Islet precursor cell (in vitro differentiated cells): ENCODE data around the gene TDRD6.
"Not testable (repeated sequence)": the region's sequence is repeated elsewhere in the genome, so short reads cannot be mapped to it uniquely, and the experiment has no call there.

Source experiments
- DNase-seq: peaks from one replicate; pipeline ENCODE4 v3.0.0-alpha.2; 2018

Gene TDRD6

DNA sequence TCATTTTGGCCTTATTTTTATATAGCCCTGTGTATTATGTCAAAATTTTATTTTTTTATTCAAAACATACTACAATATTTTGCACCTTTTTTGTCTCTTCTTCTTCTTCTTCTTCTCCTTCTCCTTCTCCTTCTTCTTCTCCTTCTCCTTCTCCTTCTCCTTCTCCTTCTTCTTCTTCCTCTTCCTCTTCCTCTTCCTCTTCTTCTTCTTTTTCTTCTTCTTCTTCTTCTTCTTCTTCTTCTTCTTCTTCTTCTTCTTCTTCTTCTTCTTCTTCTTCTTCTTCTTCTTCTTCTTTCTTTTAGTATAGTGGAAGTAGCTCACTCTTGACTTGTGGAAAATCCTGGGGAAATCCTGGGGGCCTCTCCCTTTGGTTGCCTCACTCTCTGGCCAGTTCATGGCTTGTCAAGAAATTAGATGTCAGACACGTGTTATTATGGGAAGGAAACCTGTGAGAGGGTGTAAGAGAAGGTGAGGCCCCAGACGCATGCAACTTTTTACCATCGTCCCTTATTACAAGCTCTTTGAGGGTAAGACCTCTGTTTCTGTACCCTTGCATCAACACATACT is 56.6 kb downstream of the TDRD6 start:
- not testable (repeated sequence) for DNase-seq

GRCh38 chr6:46745973-46746372 is 58.3 kb downstream of the TDRD6 start:
- DNase-seq = no peak

DNA sequence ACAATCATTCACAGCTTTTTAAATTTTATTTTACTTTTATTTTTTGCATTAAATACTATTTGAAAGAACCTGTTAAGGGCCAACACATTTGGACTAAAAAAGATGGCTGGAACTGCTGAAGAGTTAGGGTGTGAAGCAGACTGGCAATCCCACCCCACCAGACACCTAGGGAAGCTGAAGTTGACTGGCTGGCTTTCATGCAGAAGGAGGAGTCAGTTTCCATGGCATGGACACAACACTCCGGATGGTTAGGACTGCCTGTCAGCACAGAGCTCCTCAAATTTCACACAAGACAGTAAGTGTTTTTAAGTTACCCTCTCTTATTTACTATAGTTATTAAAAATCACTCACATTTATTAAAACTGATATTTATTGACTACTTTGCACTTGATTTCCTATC is 59.0 kb downstream of the TDRD6 start, which contains the start of gene ANKRD66:
Gene ANKRD66 (plus strand): TSS at position 238 of the 400 bp plus-strand sequence. CDS start 5,016 bp downstream, outside the sequence.
- no peak for DNase-seq

DNA sequence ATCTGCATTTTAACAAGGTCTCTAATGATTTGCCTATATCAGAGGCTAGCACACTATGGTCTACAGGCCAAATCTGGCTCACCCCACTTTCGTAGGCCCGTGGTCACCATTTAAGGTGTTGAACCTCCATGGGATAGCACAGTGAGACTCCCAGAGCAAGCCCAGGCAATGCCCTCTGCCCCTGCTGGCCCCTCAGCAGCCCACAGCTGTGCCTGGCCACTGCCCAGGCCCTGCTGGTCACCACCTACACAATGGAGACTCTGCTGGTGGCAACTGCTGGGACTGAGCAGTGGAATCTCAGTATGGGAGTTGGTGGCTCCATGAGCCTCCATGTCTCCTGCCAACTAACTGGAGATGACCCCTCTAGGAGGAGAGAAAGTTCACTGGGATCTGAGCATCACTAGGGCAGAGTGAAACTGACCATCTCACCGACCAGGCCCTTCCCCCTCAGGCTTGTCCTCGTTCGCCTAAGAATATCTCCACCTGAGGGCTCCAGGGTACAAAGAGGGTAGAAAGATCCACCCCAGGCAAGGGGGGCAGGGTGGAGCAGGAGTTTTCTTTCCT is 61.3 kb downstream of the TDRD6 start:
- DNase-seq = no peak

GRCh38 chr6:46749731-46750130 is 62.0 kb downstream of the TDRD6 start:
- no peak for DNase-seq

DNA sequence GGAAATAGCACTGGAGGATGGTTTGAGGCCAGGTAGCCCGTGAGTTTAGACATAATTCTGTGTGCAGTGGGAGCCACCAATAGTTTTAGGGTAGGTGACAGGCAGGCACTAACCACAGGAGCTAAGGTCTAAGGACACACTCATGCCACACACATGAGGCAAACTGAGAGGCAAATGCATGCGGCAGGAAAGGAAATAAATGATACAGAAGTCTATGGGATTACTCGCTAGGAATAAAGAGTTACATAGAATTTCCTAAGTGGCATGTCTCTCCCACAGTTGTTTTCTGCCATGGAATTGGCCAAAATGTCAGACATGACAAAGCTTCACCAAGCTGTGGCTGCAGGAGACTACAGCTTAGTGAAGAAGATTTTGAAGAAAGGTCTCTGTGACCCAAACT is 64.0 kb downstream of the TDRD6 start:
- no peak for DNase-seq
